GM19240 (cell line): ENCODE measurements around the gene SLC25A17.
"Not testable (repeated sequence)": the region's sequence is repeated elsewhere in the genome, so short reads cannot be mapped to it uniquely, and the experiment has no call there.

Experiments used
- DNase-seq: peaks from one replicate; pipeline ENCODE4 v3.0.0; 2011; ENCODE audit warnings: low spot score; ENCODE audit not compliant: insufficient read length

SLC25A17 gene

GRCh38 chr22:40720538-40721256, 98.4 kb downstream of the SLC25A17 start:
- no peak for DNase-seq

GRCh38 chr22:40720156-40720537, 99.0 kb downstream of the SLC25A17 start:
- not testable (repeated sequence) for DNase-seq
